WTC11 (cell line): ENCODE measurements around the gene PHACTR3. TPM values are rescaled to one million over a fixed set of nuclear protein-coding genes. Genes with fewer than 3 reads are reported as not detected.

Experiments used
- ATAC-seq: fragments of 200-7000 bp; cut with Tn5 transposase; 2 replicates; pipeline ENCODE4 v1.10.0; 2021; ENCODE audit warnings: mild to moderate bottlenecking, moderate library complexity
- CTCF ChIA-PET: fragments of 300-600 bp; sonication (Branson Sonifier 250); formaldehyde crosslinking; loops from one replicate; lab custom pipeline; 2021; ENCODE audit warnings: antibody characterized with exemption; lab: Charles Lee
- POLR2A ChIA-PET: fragments of 350-600 bp; sonication (Branson Sonifier 250); formaldehyde crosslinking; loops from one replicate; lab custom pipeline; 2021; ENCODE audit warnings: antibody characterized with exemption; lab: Charles Lee
- DNase-seq: peaks from one replicate; pipeline ENCODE4 v3.0.0; 2021; ENCODE audit warnings: low spot score
- H3K27ac Mint-ChIP-seq: 2 replicates; pipeline ENCODE4 v1.8.0; 2021; ENCODE audit warnings: mixed read lengths
- H3K27me3 Mint-ChIP-seq: 2 replicates; pipeline ENCODE4 v1.8.0; 2021; ENCODE audit warnings: low read depth, mild to moderate bottlenecking, moderate library complexity, mixed read lengths
- H3K36me3 Mint-ChIP-seq: 2 replicates; pipeline ENCODE4 v1.8.0; 2021; ENCODE audit warnings: mixed read lengths
- H3K4me1 Mint-ChIP-seq: 2 replicates; pipeline ENCODE4 v1.8.0; 2022; ENCODE audit warnings: mixed read lengths
- H3K4me3 Mint-ChIP-seq: 2 replicates; pipeline ENCODE4 v1.8.0; 2021; ENCODE audit warnings: mild to moderate bottlenecking, moderate library complexity, mixed read lengths
- H3K9me3 Mint-ChIP-seq: 2 replicates; pipeline ENCODE4 v1.8.0; 2021; ENCODE audit warnings: mixed read lengths
- EMX1 ChIP-seq: fragments of 250-450 bp; sonication (Bioruptor Pico); IDR thresholded peaks from 2 replicates; pipeline ENCODE4 v1.8.0; 2021; ENCODE audit warnings: mild to moderate bottlenecking
- GABPB1 ChIP-seq: sonication (generic); formaldehyde crosslinking; IDR thresholded peaks from 2 replicates; pipeline ENCODE4 v1.8.1; 2023; ENCODE audit warnings: mild to moderate bottlenecking, missing genetic modification reagents
- NR3C1 ChIP-seq: sonication (generic); formaldehyde crosslinking; conservative IDR thresholded peaks from 2 replicates; pipeline ENCODE4 v1.8.1; 2023; ENCODE audit warnings: low read depth, mild to moderate bottlenecking, missing genetic modification reagents
- total RNA-seq: library from RNA; stranded (reverse); gene quantifications from 3 replicates; pipeline ENCODE4 v1.2.3, GENCODE V29; 2021
- TF ChIP-seq, protein P1 (sequence below): sonication (generic); formaldehyde crosslinking; IDR thresholded peaks from 2 replicates; pipeline ENCODE4 v1.8.1; 2023; ENCODE audit warnings: mild to moderate bottlenecking, missing genetic modification reagents
- TF ChIP-seq, protein P2 (sequence below): fragments of 250-450 bp; sonication (Bioruptor Pico); IDR thresholded peaks from 2 replicates; pipeline ENCODE4 v1.8.0; 2021; ENCODE audit warnings: mild to moderate bottlenecking
- TF ChIP-seq, protein P3 (sequence below): sonication (generic); formaldehyde crosslinking; IDR thresholded peaks from 2 replicates; pipeline ENCODE4 v1.8.1; 2023; ENCODE audit warnings: mild to moderate bottlenecking, missing genetic modification reagents
- TF ChIP-seq, protein P4 (sequence below): sonication (generic); formaldehyde crosslinking; IDR thresholded peaks from 2 replicates; pipeline ENCODE4 v1.8.1; 2022; ENCODE audit warnings: mild to moderate bottlenecking, moderate library complexity, missing genetic modification reagents
- TF ChIP-seq, protein P5 (sequence below): sonication (generic); formaldehyde crosslinking; IDR thresholded peaks from 2 replicates; pipeline ENCODE4 v1.8.1; 2023; ENCODE audit warnings: mild to moderate bottlenecking, missing genetic modification reagents, moderate library complexity
- TF ChIP-seq, protein P6 (sequence below): sonication (generic); formaldehyde crosslinking; IDR thresholded peaks from 2 replicates; pipeline ENCODE4 v1.8.0; 2023; ENCODE audit warnings: mild to moderate bottlenecking, missing genetic modification reagents

Gene PHACTR3
- total RNA-seq, 1 experiment from 2014 or later = 0.28 TPM

DNA sequence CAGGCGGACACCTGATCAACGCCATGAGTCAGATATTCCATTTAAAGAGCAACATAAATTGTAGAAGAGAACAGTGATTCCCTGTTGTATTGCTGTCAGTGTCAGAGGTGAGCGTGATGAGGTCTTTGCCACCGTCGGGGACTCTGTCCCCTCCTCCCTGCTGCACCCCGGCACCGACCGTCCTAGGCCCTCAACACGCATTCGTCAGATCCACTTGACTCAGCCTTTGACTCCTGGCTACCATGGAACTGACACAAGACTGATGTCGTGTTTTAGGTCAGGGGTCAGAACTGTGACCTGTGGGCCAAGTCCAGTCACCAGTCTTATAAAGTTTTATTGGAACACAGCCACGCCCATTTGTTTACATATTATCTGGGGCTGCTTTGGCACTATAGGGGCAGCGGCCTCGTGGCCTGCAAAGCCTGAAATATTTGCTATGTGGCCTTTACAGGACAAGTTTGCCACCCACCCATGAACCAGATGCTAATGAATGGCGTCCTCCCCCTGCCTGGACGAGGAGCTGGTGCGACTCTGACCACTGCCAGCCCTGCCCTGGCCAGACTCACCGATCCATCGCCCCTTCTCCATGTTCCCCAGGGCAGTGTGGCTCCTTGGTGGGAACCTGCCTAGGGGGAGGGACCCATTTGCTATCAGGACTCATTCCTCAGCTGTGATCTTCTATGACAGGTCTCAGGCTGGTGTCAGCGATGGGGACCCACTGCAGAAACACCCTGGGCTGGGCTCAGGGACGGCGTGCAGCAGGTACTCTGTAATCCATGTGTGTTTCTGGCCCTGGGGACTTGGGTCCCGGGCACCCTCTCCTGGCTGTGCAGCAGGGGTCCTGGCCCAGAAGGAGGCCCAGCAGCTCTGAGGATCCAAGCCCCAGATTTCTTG lies 37.5 kb upstream of the PHACTR3 start (continued):
- TF ChIP-seq, protein P1, sequence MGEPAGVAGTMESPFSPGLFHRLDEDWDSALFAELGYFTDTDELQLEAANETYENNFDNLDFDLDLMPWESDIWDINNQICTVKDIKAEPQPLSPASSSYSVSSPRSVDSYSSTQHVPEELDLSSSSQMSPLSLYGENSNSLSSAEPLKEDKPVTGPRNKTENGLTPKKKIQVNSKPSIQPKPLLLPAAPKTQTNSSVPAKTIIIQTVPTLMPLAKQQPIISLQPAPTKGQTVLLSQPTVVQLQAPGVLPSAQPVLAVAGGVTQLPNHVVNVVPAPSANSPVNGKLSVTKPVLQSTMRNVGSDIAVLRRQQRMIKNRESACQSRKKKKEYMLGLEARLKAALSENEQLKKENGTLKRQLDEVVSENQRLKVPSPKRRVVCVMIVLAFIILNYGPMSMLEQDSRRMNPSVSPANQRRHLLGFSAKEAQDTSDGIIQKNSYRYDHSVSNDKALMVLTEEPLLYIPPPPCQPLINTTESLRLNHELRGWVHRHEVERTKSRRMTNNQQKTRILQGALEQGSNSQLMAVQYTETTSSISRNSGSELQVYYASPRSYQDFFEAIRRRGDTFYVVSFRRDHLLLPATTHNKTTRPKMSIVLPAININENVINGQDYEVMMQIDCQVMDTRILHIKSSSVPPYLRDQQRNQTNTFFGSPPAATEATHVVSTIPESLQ (CRISPR knock-in tag) = no peak

DNA sequence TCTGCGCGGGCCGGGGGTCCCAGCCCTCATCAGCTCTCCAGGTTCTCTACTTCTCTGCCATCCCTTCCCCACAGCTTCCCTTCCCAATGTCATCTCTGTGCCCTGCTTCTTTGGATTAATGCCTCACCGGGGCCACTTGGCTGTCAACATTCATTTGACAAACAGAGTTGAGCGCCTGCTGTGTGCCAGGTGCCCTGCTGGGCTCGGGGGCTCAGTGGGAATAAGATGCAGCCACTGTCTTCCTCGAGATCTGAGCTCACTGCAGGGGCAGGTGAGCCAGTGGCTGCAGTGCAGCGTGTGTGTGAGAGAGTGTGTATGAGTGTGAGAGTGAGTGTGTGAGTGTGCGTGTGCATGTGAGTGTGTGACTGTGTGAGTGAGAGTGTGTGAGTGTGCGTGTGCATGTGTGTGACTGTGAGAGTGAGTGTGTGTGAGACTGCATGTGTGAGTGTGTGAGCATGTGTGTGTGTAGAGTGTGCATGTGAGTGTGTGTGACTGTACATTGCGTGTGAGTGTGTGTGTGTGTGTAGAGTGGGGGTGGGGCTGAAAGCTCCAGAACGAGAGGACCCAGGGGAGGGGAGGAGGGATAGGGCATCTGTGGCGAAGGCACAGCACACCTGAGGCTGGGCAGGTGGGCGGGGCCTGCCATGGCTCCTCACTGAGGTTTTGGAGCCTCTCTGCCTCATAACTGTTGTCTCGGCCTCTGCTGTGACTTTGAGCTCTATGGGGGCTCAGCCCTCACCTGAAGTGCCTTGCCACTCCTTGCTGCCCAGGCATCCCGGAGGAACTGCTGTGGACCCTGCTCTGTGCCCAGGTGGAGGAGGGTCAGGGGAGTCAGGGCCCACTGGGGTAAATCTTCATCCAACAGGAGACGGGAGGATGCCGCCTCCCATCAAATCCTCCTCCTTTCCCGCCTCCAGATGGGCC lies 36.5 kb upstream of the PHACTR3 start:
- no peaks in the 10 kb centered on the region for H3K36me3 Mint-ChIP-seq
- POLR2A ChIA-PET = no interaction called here

More for the DNA sequence above, 36.5 kb upstream of the PHACTR3 start:
- Mint-ChIP-seq H3K27me3 (peaks cover 43% of the 10 kb centered on the region), H3K9me3 (no peaks in the 10 kb centered on the region), H3K27ac (no peak overlapping the region), H3K4me3 (no peak overlapping the region), H3K4me1 (peaks cover 7% of the 10 kb centered on the region; the same call in 1 of the 2 replicates)
- ATAC-seq (no peak), DNase-seq (no peak)
- CTCF ChIA-PET = no interaction called here
- TF ChIP-seq GABPB1 (CRISPR knock-in tag) (no peak), NR3C1 (no peak), EMX1 (CRISPR knock-in tag) (no peak)
- TF ChIP-seq, protein P2, sequence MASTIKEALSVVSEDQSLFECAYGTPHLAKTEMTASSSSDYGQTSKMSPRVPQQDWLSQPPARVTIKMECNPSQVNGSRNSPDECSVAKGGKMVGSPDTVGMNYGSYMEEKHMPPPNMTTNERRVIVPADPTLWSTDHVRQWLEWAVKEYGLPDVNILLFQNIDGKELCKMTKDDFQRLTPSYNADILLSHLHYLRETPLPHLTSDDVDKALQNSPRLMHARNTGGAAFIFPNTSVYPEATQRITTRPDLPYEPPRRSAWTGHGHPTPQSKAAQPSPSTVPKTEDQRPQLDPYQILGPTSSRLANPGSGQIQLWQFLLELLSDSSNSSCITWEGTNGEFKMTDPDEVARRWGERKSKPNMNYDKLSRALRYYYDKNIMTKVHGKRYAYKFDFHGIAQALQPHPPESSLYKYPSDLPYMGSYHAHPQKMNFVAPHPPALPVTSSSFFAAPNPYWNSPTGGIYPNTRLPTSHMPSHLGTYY (CRISPR knock-in tag) = no peak
- TF ChIP-seq, protein P3, sequence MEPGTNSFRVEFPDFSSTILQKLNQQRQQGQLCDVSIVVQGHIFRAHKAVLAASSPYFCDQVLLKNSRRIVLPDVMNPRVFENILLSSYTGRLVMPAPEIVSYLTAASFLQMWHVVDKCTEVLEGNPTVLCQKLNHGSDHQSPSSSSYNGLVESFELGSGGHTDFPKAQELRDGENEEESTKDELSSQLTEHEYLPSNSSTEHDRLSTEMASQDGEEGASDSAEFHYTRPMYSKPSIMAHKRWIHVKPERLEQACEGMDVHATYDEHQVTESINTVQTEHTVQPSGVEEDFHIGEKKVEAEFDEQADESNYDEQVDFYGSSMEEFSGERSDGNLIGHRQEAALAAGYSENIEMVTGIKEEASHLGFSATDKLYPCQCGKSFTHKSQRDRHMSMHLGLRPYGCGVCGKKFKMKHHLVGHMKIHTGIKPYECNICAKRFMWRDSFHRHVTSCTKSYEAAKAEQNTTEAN (CRISPR knock-in tag) = peak; percentile 61; the same call in 1 of the 2 replicates
- TF ChIP-seq, protein P4, sequence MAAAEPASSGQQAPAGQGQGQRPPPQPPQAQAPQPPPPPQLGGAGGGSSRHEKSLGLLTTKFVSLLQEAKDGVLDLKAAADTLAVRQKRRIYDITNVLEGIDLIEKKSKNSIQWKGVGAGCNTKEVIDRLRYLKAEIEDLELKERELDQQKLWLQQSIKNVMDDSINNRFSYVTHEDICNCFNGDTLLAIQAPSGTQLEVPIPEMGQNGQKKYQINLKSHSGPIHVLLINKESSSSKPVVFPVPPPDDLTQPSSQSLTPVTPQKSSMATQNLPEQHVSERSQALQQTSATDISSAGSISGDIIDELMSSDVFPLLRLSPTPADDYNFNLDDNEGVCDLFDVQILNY (CRISPR knock-in tag) = no peak
- TF ChIP-seq, protein P5, sequence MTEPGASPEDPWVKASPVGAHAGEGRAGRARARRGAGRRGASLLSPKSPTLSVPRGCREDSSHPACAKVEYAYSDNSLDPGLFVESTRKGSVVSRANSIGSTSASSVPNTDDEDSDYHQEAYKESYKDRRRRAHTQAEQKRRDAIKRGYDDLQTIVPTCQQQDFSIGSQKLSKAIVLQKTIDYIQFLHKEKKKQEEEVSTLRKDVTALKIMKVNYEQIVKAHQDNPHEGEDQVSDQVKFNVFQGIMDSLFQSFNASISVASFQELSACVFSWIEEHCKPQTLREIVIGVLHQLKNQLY (CRISPR knock-in tag) = no peak
- TF ChIP-seq, protein P6, sequence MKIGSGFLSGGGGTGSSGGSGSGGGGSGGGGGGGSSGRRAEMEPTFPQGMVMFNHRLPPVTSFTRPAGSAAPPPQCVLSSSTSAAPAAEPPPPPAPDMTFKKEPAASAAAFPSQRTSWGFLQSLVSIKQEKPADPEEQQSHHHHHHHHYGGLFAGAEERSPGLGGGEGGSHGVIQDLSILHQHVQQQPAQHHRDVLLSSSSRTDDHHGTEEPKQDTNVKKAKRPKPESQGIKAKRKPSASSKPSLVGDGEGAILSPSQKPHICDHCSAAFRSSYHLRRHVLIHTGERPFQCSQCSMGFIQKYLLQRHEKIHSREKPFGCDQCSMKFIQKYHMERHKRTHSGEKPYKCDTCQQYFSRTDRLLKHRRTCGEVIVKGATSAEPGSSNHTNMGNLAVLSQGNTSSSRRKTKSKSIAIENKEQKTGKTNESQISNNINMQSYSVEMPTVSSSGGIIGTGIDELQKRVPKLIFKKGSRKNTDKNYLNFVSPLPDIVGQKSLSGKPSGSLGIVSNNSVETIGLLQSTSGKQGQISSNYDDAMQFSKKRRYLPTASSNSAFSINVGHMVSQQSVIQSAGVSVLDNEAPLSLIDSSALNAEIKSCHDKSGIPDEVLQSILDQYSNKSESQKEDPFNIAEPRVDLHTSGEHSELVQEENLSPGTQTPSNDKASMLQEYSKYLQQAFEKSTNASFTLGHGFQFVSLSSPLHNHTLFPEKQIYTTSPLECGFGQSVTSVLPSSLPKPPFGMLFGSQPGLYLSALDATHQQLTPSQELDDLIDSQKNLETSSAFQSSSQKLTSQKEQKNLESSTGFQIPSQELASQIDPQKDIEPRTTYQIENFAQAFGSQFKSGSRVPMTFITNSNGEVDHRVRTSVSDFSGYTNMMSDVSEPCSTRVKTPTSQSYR (CRISPR knock-in tag) = no peak
